GM12878 (cell line): ENCODE data around the gene ZFYVE21.

Experiments used
- GABPA ChIP-seq: IDR thresholded peaks from 2 replicates; pipeline ENCODE4 v1.6.1; 2014; ENCODE audit warnings: antibody characterized with exemption, low read depth, mild to moderate bottlenecking, inconsistent platforms
- JUNB ChIP-seq: IDR thresholded peaks from 2 replicates; pipeline ENCODE4 v1.6.1; 2016; ENCODE audit warnings: antibody characterized with exemption, mild to moderate bottlenecking
- JUND ChIP-seq: IDR thresholded peaks from 2 replicates; pipeline ENCODE4 v1.6.1; 2012; ENCODE audit warnings: low read depth, mild to moderate bottlenecking, low read length, improper control_type of control experiment, moderate library complexity
- POLR2A ChIP-seq: IDR thresholded peaks from 2 replicates; pipeline ENCODE4 v1.6.1; 2011; ENCODE audit warnings: low read depth, mild to moderate bottlenecking, low read length
- POLR2AphosphoS2 ChIP-seq: IDR thresholded peaks from 2 replicates; pipeline ENCODE4 v1.6.1; 2011; ENCODE audit warnings: low read depth, mild to moderate bottlenecking, low read length, improper control_type of control experiment, moderate library complexity
- RUNX3 ChIP-seq: IDR thresholded peaks from 2 replicates; pipeline ENCODE4 v1.6.1; 2012; ENCODE audit warnings: low read length, inconsistent platforms
- ZNF274 ChIP-seq: IDR thresholded peaks from one replicate; pipeline ENCODE4 v1.8.0; 2011; ENCODE audit not compliant: insufficient read length, insufficient read depth
- ZZZ3 ChIP-seq: IDR thresholded peaks from 2 replicates; pipeline ENCODE4 v1.6.1; 2011; ENCODE audit warnings: low read depth; ENCODE audit not compliant: control insufficient read depth, insufficient read length
- TF ChIP-seq, protein P1 (sequence below), 3 experiments: IDR thresholded peaks in 2 of 3; conservative IDR thresholded peaks in 1 of 3; 2 replicates each; pipeline ENCODE4 v1.5.1; 2011; ENCODE audit warnings: low read depth in 3 of 3, low read length in 3 of 3, mild to moderate bottlenecking in 3 of 3, control low read depth in 2 of 3, moderate library complexity in 2 of 3, inconsistent platforms in 1 of 3, mixed read lengths in 1 of 3; ENCODE audit not compliant: control insufficient read depth in 2 of 3, insufficient read depth in 1 of 3; ENCODE audit errors: extremely low read depth in 1 of 3
- TF ChIP-seq, protein P2 (sequence below): IDR thresholded peaks from 2 replicates; pipeline ENCODE4 v1.6.1; 2011; ENCODE audit warnings: mild to moderate bottlenecking, low read depth, low read length, moderate library complexity; ENCODE audit not compliant: insufficient replicate concordance

DNA sequence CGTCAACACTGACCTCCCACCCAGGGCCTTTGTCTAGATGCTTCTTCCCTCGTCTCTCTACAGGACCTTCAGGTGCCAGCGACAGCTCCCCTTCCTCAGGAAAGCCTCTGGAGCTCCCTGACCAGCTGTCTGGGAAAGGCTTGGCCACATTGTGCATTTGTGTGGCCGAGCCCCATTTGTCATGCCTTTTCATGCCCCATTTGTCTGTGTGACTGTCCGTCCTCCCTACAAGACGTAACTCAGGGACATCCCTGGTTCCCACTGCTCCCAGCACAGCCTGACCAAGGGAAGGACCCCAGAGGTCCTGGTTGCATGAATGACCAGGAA is 23.8 kb downstream of the ZFYVE21 start:
- TF ChIP-seq, protein P1, sequence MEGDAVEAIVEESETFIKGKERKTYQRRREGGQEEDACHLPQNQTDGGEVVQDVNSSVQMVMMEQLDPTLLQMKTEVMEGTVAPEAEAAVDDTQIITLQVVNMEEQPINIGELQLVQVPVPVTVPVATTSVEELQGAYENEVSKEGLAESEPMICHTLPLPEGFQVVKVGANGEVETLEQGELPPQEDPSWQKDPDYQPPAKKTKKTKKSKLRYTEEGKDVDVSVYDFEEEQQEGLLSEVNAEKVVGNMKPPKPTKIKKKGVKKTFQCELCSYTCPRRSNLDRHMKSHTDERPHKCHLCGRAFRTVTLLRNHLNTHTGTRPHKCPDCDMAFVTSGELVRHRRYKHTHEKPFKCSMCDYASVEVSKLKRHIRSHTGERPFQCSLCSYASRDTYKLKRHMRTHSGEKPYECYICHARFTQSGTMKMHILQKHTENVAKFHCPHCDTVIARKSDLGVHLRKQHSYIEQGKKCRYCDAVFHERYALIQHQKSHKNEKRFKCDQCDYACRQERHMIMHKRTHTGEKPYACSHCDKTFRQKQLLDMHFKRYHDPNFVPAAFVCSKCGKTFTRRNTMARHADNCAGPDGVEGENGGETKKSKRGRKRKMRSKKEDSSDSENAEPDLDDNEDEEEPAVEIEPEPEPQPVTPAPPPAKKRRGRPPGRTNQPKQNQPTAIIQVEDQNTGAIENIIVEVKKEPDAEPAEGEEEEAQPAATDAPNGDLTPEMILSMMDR (IDR thresholded peaks at IDR 0.05 in 2 of 3, conservative IDR thresholded peaks at IDR 0.05 in 1 of 3; ENCODE audit: control insufficient read depth in 2 of 3, extremely low read depth in 1 of 3, insufficient read depth in 1 of 3, low read depth in 3 of 3, low read length in 3 of 3) = no peak
- TF ChIP-seq JUNB = no peak
- TF ChIP-seq, protein P2, sequence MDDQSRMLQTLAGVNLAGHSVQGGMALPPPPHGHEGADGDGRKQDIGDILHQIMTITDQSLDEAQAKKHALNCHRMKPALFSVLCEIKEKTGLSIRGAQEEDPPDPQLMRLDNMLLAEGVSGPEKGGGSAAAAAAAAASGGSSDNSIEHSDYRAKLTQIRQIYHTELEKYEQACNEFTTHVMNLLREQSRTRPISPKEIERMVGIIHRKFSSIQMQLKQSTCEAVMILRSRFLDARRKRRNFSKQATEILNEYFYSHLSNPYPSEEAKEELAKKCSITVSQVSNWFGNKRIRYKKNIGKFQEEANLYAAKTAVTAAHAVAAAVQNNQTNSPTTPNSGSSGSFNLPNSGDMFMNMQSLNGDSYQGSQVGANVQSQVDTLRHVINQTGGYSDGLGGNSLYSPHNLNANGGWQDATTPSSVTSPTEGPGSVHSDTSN = no peak
- no peak for TF ChIP-seq JUND
- TF ChIP-seq GABPA = no peak
- no peak for TF ChIP-seq POLR2AphosphoS2
- no peak for TF ChIP-seq POLR2A
- no peak for TF ChIP-seq RUNX3
- no peak for TF ChIP-seq ZZZ3
- TF ChIP-seq ZNF274 = no peak
